ENCODE data around the gene UNKL.

UNKL gene

GRCh38 chr16:1366060-1366711 lies 48.3 kb downstream of the UNKL start:
- no peak overlapping the region for H3K4me3 ChIP-seq (ENCODE audit: low read length)
- no peak overlapping the region for H3K27ac ChIP-seq (ENCODE audit: low read length)
- H3K4me1 ChIP-seq (ENCODE audit: control insufficient read depth, low read depth, low read length): no peaks in the 10 kb centered on the region
- no peak overlapping the region for H3K9ac ChIP-seq (ENCODE audit: low read length)
- H3K9me3 ChIP-seq (ENCODE audit: control insufficient read depth, low read depth, low read length): no peaks in the 10 kb centered on the region
- no peaks in the 10 kb centered on the region for H3K27me3 ChIP-seq (ENCODE audit: control insufficient read depth, insufficient read depth, low read length)
- peaks cover 31% of the 10 kb centered on the region for H3K36me3 ChIP-seq (ENCODE audit: control insufficient read depth, low read depth, low read length)

- Histone ChIP-seq H3K27ac (ENCODE audit: low read length) (no peak overlapping the region), H3K9ac (ENCODE audit: low read length) (no peak overlapping the region), H3K27me3 (ENCODE audit: control insufficient read depth, insufficient read depth, low read length) (no peaks in the 10 kb centered on the region), H3K36me3 (ENCODE audit: control insufficient read depth, low read depth, low read length) (peaks cover 35% of the 10 kb centered on the region), H3K4me1 (ENCODE audit: control insufficient read depth, low read depth, low read length) (no peaks in the 10 kb centered on the region), H3K4me3 (ENCODE audit: low read length) (no peak overlapping the region), H3K9me3 (ENCODE audit: control insufficient read depth, low read depth, low read length) (no peaks in the 10 kb centered on the region)
Measured at GRCh38 chr16:1364510-1364909, 50.0 kb downstream of the UNKL start.

- Histone ChIP-seq H3K4me1 (ENCODE audit: control insufficient read depth, low read depth, low read length) (no peaks in the 10 kb centered on the region), H3K36me3 (ENCODE audit: control insufficient read depth, low read depth, low read length) (peaks cover 35% of the 10 kb centered on the region), H3K9me3 (ENCODE audit: control insufficient read depth, low read depth, low read length) (no peaks in the 10 kb centered on the region), H3K27ac (ENCODE audit: low read length) (no peak overlapping the region), H3K4me3 (ENCODE audit: low read length) (no peak overlapping the region), H3K27me3 (ENCODE audit: control insufficient read depth, insufficient read depth, low read length) (no peaks in the 10 kb centered on the region), H3K9ac (ENCODE audit: low read length) (no peak overlapping the region)
Measured at GRCh38 chr16:1363501-1364041, 50.9 kb downstream of the UNKL start.

- no peaks in the 10 kb centered on the region for H3K27me3 ChIP-seq (ENCODE audit: control insufficient read depth, insufficient read depth, low read length)
- no peaks in the 10 kb centered on the region for H3K4me1 ChIP-seq (ENCODE audit: control insufficient read depth, low read depth, low read length)
- no peak overlapping the region for H3K9ac ChIP-seq (ENCODE audit: low read length)
- peaks cover 35% of the 10 kb centered on the region for H3K36me3 ChIP-seq (ENCODE audit: control insufficient read depth, low read depth, low read length)
- H3K9me3 ChIP-seq (ENCODE audit: control insufficient read depth, low read depth, low read length): no peaks in the 10 kb centered on the region
- no peak overlapping the region for H3K27ac ChIP-seq (ENCODE audit: low read length)
- no peak overlapping the region for H3K4me3 ChIP-seq (ENCODE audit: low read length)
Measured at GRCh38 chr16:1362807-1363206, 51.7 kb downstream of the UNKL start.

- Histone ChIP-seq H3K27me3 (ENCODE audit: control insufficient read depth, insufficient read depth, low read length) (no peaks in the 10 kb centered on the region), H3K4me1 (ENCODE audit: control insufficient read depth, low read depth, low read length) (no peaks in the 10 kb centered on the region), H3K9ac (ENCODE audit: low read length) (no peak overlapping the region), H3K27ac (ENCODE audit: low read length) (no peak overlapping the region), H3K9me3 (ENCODE audit: control insufficient read depth, low read depth, low read length) (no peaks in the 10 kb centered on the region), H3K36me3 (ENCODE audit: control insufficient read depth, low read depth, low read length) (peaks cover 35% of the 10 kb centered on the region), H3K4me3 (ENCODE audit: low read length) (no peak overlapping the region)
Measured at GRCh38 chr16:1361685-1362360, 52.7 kb downstream of the UNKL start.

GRCh38 chr16:1357906-1358566 lies 56.5 kb downstream of the UNKL start:
- Histone ChIP-seq H3K27me3 (ENCODE audit: control insufficient read depth, insufficient read depth, low read length) (no peaks in the 10 kb centered on the region), H3K27ac (ENCODE audit: low read length) (no peak overlapping the region), H3K4me3 (ENCODE audit: low read length) (no peak overlapping the region), H3K4me1 (ENCODE audit: control insufficient read depth, low read depth, low read length) (no peaks in the 10 kb centered on the region), H3K9ac (ENCODE audit: low read length) (no peak overlapping the region), H3K9me3 (ENCODE audit: control insufficient read depth, low read depth, low read length) (no peaks in the 10 kb centered on the region), H3K36me3 (ENCODE audit: control insufficient read depth, low read depth, low read length) (peaks cover 16% of the 10 kb centered on the region)

GRCh38 chr16:1356061-1356900 lies 58.2 kb downstream of the UNKL start:
- H3K4me3 ChIP-seq (ENCODE audit: low read length): no peak overlapping the region
- peaks cover 3% of the 10 kb centered on the region for H3K4me1 ChIP-seq (ENCODE audit: control insufficient read depth, low read depth, low read length)
- no peak overlapping the region for H3K9ac ChIP-seq (ENCODE audit: low read length)

GRCh38 chr16:1355591-1355990 lies 58.9 kb downstream of the UNKL start:
- Histone ChIP-seq H3K36me3 (ENCODE audit: control insufficient read depth, low read depth, low read length) (no peaks in the 10 kb centered on the region), H3K4me3 (ENCODE audit: low read length) (no peak overlapping the region), H3K9ac (ENCODE audit: low read length) (no peak overlapping the region), H3K27ac (ENCODE audit: low read length) (no peak overlapping the region), H3K9me3 (ENCODE audit: control insufficient read depth, low read depth, low read length) (no peaks in the 10 kb centered on the region), H3K4me1 (ENCODE audit: control insufficient read depth, low read depth, low read length) (peaks cover 3% of the 10 kb centered on the region), H3K27me3 (ENCODE audit: control insufficient read depth, insufficient read depth, low read length) (no peaks in the 10 kb centered on the region)

More at GRCh38 chr16:1356061-1356900, 58.2 kb downstream of the UNKL start:
- Histone ChIP-seq H3K27me3 (ENCODE audit: control insufficient read depth, insufficient read depth, low read length) (no peaks in the 10 kb centered on the region), H3K9me3 (ENCODE audit: control insufficient read depth, low read depth, low read length) (no peaks in the 10 kb centered on the region), H3K36me3 (ENCODE audit: control insufficient read depth, low read depth, low read length) (peaks cover 4% of the 10 kb centered on the region), H3K27ac (ENCODE audit: low read length) (no peak overlapping the region)

GRCh38 chr16:1354815-1355540 lies 59.5 kb downstream of the UNKL start:
- H3K4me3 ChIP-seq (ENCODE audit: low read length): no peak overlapping the region
- peaks cover 3% of the 10 kb centered on the region for H3K4me1 ChIP-seq (ENCODE audit: control insufficient read depth, low read depth, low read length)
- no peak overlapping the region for H3K27ac ChIP-seq (ENCODE audit: low read length)
- H3K9ac ChIP-seq (ENCODE audit: low read length): no peak overlapping the region
- no peaks in the 10 kb centered on the region for H3K9me3 ChIP-seq (ENCODE audit: control insufficient read depth, low read depth, low read length)
- H3K27me3 ChIP-seq (ENCODE audit: control insufficient read depth, insufficient read depth, low read length): no peaks in the 10 kb centered on the region
- H3K36me3 ChIP-seq (ENCODE audit: control insufficient read depth, low read depth, low read length): no peaks in the 10 kb centered on the region

GRCh38 chr16:1351582-1352362 lies 62.7 kb downstream of the UNKL start, which contains the start of the genes GNPTG and TSR3:
TSS of gene GNPTG (plus strand) at chr16:1351931. CDS start at chr16:1351966, 35 bp downstream.
TSS of gene TSR3 (minus strand) at chr16:1351878. CDS start at chr16:1351804, 74 bp downstream.
- no peak within 1 kb of the TSS for H3K27ac ChIP-seq (ENCODE audit: low read length)
- H3K9me3 ChIP-seq (ENCODE audit: control insufficient read depth, low read depth, low read length): no peaks in the 10 kb centered on the region

More at GRCh38 chr16:1351582-1352362, 62.7 kb downstream of the UNKL start, which contains the start of the genes GNPTG and TSR3:
- Histone ChIP-seq H3K9ac (ENCODE audit: low read length) (peak within 1 kb of the TSS; percentile 62), H3K4me1 (ENCODE audit: control insufficient read depth, low read depth, low read length) (peaks cover 3% of the 10 kb centered on the region), H3K4me3 (ENCODE audit: low read length) (peak within 1 kb of the TSS; percentile 89), H3K27me3 (ENCODE audit: control insufficient read depth, insufficient read depth, low read length) (no peaks in the 10 kb centered on the region), H3K36me3 (ENCODE audit: control insufficient read depth, low read depth, low read length) (peaks cover 13% of the 10 kb centered on the region)
